Activated T-cell treated with anti-CD3 and anti-CD28 coated beads, Interleukin-2, amount 50 U/mL, for 4 hours (primary cell): ENCODE data around the gene SEL1L2. TPM values are rescaled to one million over a fixed set of nuclear protein-coding genes. Genes with fewer than 3 reads are reported as not detected.

Experiments
- ATAC-seq, 2 donors: fragments of 200-7000 bp; cut with Tn5 transposase; one replicate each; pipeline ENCODE4 v1.10.0; 2021
- DNase-seq: peaks from one replicate; pipeline ENCODE4 v3.0.0-alpha.2; 2020
- H3K27me3 Mint-ChIP-seq: one replicate; pipeline ENCODE4 v1.8.0; 2021; ENCODE audit warnings: low read depth, mixed read lengths
- H3K36me3 Mint-ChIP-seq: one replicate; pipeline ENCODE4 v1.8.0; 2022; ENCODE audit warnings: mixed read lengths; ENCODE audit not compliant: insufficient read depth
- H3K4me1 Mint-ChIP-seq: one replicate; pipeline ENCODE4 v1.8.0; 2021; ENCODE audit warnings: low read depth, mixed read lengths
- H3K4me3 Mint-ChIP-seq: one replicate; pipeline ENCODE4 v1.8.0; 2021; ENCODE audit warnings: mild to moderate bottlenecking, moderate library complexity, mixed read lengths
- H3K9me3 Mint-ChIP-seq: one replicate; pipeline ENCODE4 v1.8.0; 2021; ENCODE audit warnings: mixed read lengths
- total RNA-seq, 3 donors: library from RNA; stranded (reverse); gene quantifications; one replicate each; pipeline ENCODE4 v1.2.1, GENCODE V29; 2021

Gene SEL1L2
- total RNA-seq, 3 donors from 2014 or later, result not detected

GRCh38 chr20:13909067-13909466 lies 81.3 kb downstream of the SEL1L2 start:
- H3K4me1 Mint-ChIP-seq, result no peaks in the 10 kb centered on the region
- DNase-seq, result no peak
- no peaks in the 10 kb centered on the region for H3K27me3 Mint-ChIP-seq
- no peaks in the 10 kb centered on the region for H3K9me3 Mint-ChIP-seq
- H3K4me3 Mint-ChIP-seq, result no peak overlapping the region
- H3K36me3 Mint-ChIP-seq, result no peaks in the 10 kb centered on the region
- ATAC-seq, result no peak

GRCh38 chr20:13904766-13905165 lies 85.6 kb downstream of the SEL1L2 start:
- DNase-seq (no peak), ATAC-seq (no peak)
- Mint-ChIP-seq H3K36me3 (no peaks in the 10 kb centered on the region), H3K4me1 (no peaks in the 10 kb centered on the region), H3K4me3 (no peak overlapping the region), H3K27me3 (no peaks in the 10 kb centered on the region), H3K9me3 (no peaks in the 10 kb centered on the region)

- H3K4me3 Mint-ChIP-seq, result no peak overlapping the region
- H3K4me1 Mint-ChIP-seq, result no peaks in the 10 kb centered on the region
- no peaks in the 10 kb centered on the region for H3K9me3 Mint-ChIP-seq
- ATAC-seq (no peak), DNase-seq (no peak)
- H3K36me3 Mint-ChIP-seq, result no peaks in the 10 kb centered on the region
- no peaks in the 10 kb centered on the region for H3K27me3 Mint-ChIP-seq
These were observed 89.9 kb downstream of the SEL1L2 start for GRCh38 chr20:13900496-13900895.

- Mint-ChIP-seq H3K9me3 (peaks cover 7% of the 10 kb centered on the region), H3K36me3 (no peaks in the 10 kb centered on the region), H3K4me1 (no peaks in the 10 kb centered on the region), H3K27me3 (no peaks in the 10 kb centered on the region), H3K4me3 (no peak overlapping the region)
- DNase-seq, result no peak
- ATAC-seq, result no peak
These were observed 92.3 kb downstream of the SEL1L2 start for GRCh38 chr20:13898012-13898612.

GRCh38 chr20:13891575-13891974 lies 98.8 kb downstream of the SEL1L2 start:
- peaks cover 19% of the 10 kb centered on the region for H3K9me3 Mint-ChIP-seq
- no peaks in the 10 kb centered on the region for H3K27me3 Mint-ChIP-seq
- ATAC-seq, result no peak
- no peak overlapping the region for H3K4me3 Mint-ChIP-seq
- no peak for DNase-seq
- no peaks in the 10 kb centered on the region for H3K4me1 Mint-ChIP-seq
- no peaks in the 10 kb centered on the region for H3K36me3 Mint-ChIP-seq

GRCh38 chr20:13884803-13885202 lies 105.6 kb downstream of the SEL1L2 start:
- no peak for ATAC-seq

GRCh38 chr20:13883425-13883824 lies 107.0 kb downstream of the SEL1L2 start:
- no peaks in the 10 kb centered on the region for H3K4me1 Mint-ChIP-seq
- H3K27me3 Mint-ChIP-seq, result peaks cover 3% of the 10 kb centered on the region
- no peak overlapping the region for H3K4me3 Mint-ChIP-seq
- H3K36me3 Mint-ChIP-seq, result no peaks in the 10 kb centered on the region
- DNase-seq (no peak), ATAC-seq (no peak)
- H3K9me3 Mint-ChIP-seq, result no peaks in the 10 kb centered on the region

More at GRCh38 chr20:13884803-13885202, 105.6 kb downstream of the SEL1L2 start:
- DNase-seq, result no peak
- no peaks in the 10 kb centered on the region for H3K4me1 Mint-ChIP-seq
- H3K27me3 Mint-ChIP-seq, result peaks cover 3% of the 10 kb centered on the region
- H3K36me3 Mint-ChIP-seq, result no peaks in the 10 kb centered on the region
- H3K9me3 Mint-ChIP-seq, result no peaks in the 10 kb centered on the region
- H3K4me3 Mint-ChIP-seq, result no peak overlapping the region

- no peak for ATAC-seq
- no peaks in the 10 kb centered on the region for H3K4me1 Mint-ChIP-seq
These were observed 111.8 kb downstream of the SEL1L2 start for GRCh38 chr20:13878566-13878965.

GRCh38 chr20:13877793-13878192 lies 112.6 kb downstream of the SEL1L2 start:
- no peak overlapping the region for H3K4me3 Mint-ChIP-seq
- no peaks in the 10 kb centered on the region for H3K36me3 Mint-ChIP-seq
- H3K4me1 Mint-ChIP-seq, result no peaks in the 10 kb centered on the region
- ATAC-seq (no peak), DNase-seq (no peak)
- H3K9me3 Mint-ChIP-seq, result no peaks in the 10 kb centered on the region
- H3K27me3 Mint-ChIP-seq, result no peaks in the 10 kb centered on the region

More at GRCh38 chr20:13878566-13878965, 111.8 kb downstream of the SEL1L2 start:
- no peak for DNase-seq
- no peaks in the 10 kb centered on the region for H3K27me3 Mint-ChIP-seq
- no peak overlapping the region for H3K4me3 Mint-ChIP-seq
- no peaks in the 10 kb centered on the region for H3K36me3 Mint-ChIP-seq
- no peaks in the 10 kb centered on the region for H3K9me3 Mint-ChIP-seq

- Mint-ChIP-seq H3K27me3 (no peaks in the 10 kb centered on the region), H3K4me3 (no peak overlapping the region), H3K36me3 (no peaks in the 10 kb centered on the region), H3K9me3 (no peaks in the 10 kb centered on the region), H3K4me1 (no peaks in the 10 kb centered on the region)
- DNase-seq (no peak), ATAC-seq (no peak)
These were observed 115.1 kb downstream of the SEL1L2 start for GRCh38 chr20:13875265-13875811.

- no peak for DNase-seq
- no peak for ATAC-seq
- H3K4me3 Mint-ChIP-seq, result no peak overlapping the region
- H3K9me3 Mint-ChIP-seq, result no peaks in the 10 kb centered on the region
- no peaks in the 10 kb centered on the region for H3K4me1 Mint-ChIP-seq
- H3K36me3 Mint-ChIP-seq, result no peaks in the 10 kb centered on the region
- H3K27me3 Mint-ChIP-seq, result no peaks in the 10 kb centered on the region
These were observed 115.8 kb downstream of the SEL1L2 start for GRCh38 chr20:13874394-13875157.

- no peak overlapping the region for H3K4me3 Mint-ChIP-seq
- no peaks in the 10 kb centered on the region for H3K4me1 Mint-ChIP-seq
- ATAC-seq (no peak), DNase-seq (no peak)
- H3K9me3 Mint-ChIP-seq, result no peaks in the 10 kb centered on the region
- H3K27me3 Mint-ChIP-seq, result no peaks in the 10 kb centered on the region
- H3K36me3 Mint-ChIP-seq, result no peaks in the 10 kb centered on the region
These were observed 116.6 kb downstream of the SEL1L2 start for GRCh38 chr20:13873831-13874230.

GRCh38 chr20:13870170-13870748 lies 120.2 kb downstream of the SEL1L2 start:
- Mint-ChIP-seq H3K4me1 (no peaks in the 10 kb centered on the region), H3K27me3 (no peaks in the 10 kb centered on the region)

GRCh38 chr20:13868331-13868730 lies 122.1 kb downstream of the SEL1L2 start:
- ATAC-seq, result no peak
- no peaks in the 10 kb centered on the region for H3K27me3 Mint-ChIP-seq
- H3K36me3 Mint-ChIP-seq, result no peaks in the 10 kb centered on the region
- DNase-seq, result no peak
- H3K4me3 Mint-ChIP-seq, result no peak overlapping the region
- no peaks in the 10 kb centered on the region for H3K9me3 Mint-ChIP-seq
- H3K4me1 Mint-ChIP-seq, result no peaks in the 10 kb centered on the region

More at GRCh38 chr20:13870170-13870748, 120.2 kb downstream of the SEL1L2 start:
- ATAC-seq, result no peak
- Mint-ChIP-seq H3K9me3 (no peaks in the 10 kb centered on the region), H3K4me3 (no peak overlapping the region), H3K36me3 (no peaks in the 10 kb centered on the region)
- DNase-seq, result no peak
